ENCODE data around the gene NIPA2.

The NIPA2 gene

DNA sequence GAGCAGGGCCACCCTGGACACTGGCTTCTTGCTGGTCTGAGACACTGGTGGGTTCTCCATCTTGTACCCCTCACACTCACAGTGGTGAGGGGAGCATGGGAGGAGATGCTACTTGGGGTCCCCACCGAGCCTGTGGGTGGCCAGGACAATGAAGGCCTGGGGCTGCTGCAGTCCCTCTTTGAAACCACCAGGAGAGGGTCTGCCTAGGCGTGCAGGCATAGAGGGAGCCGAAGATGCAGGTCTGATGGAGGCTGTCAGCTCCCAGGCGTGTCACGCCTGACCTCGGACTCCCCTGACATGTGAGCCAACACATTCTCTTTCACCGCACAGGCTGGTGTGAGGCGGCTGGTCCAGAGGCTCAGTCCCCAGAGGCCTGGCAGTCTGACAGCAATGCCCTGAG is 39.1 kb downstream of the NIPA2 start:
- DNase-seq (ENCODE audit: low read depth), result no peak

- DNase-seq (ENCODE audit: low read depth), result no peak
Measured at GRCh38 chr15:22878103-22878502, 39.6 kb downstream of the NIPA2 start.

GRCh38 chr15:22880068-22880980 is 41.9 kb downstream of the NIPA2 start:
- no peak for DNase-seq (ENCODE audit: low read depth)

DNA sequence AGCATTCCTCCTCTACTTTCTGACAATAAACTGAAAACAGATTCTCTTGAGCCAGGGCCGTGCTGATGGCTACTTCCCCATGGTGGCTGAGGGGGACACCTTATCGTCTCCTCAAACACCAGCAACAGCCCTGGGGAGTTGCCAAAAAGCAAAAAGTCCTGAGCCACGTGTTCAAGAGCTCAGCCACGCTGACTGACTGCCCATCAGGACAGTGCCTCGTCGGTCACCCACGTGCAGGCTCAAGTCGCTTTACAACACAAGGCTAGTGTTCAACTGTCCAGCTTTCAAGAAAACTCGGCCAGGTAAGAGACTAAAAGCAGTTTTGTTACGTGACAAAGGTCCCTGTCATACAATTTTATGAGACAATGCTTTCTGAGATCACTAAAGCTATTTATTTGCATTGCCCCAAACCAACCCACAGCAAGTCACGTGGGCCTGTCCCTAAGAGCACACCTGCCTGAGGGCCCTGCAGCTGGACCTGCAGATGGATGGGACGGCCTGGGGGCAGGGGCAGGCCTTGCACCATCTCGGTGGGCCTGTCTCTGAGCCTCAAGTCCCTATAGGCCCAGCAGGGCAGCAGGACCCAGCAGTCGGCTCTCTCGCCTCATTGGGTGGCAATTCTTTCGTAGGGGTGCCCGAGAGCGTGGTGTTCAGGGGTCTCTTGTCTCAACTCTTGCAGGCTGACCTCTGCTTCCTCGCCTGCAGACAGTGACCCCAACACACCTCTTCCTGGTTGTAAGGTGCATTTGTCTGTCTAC is 42.7 kb downstream of the NIPA2 start:
- no peak for DNase-seq (ENCODE audit: low read depth)

DNA sequence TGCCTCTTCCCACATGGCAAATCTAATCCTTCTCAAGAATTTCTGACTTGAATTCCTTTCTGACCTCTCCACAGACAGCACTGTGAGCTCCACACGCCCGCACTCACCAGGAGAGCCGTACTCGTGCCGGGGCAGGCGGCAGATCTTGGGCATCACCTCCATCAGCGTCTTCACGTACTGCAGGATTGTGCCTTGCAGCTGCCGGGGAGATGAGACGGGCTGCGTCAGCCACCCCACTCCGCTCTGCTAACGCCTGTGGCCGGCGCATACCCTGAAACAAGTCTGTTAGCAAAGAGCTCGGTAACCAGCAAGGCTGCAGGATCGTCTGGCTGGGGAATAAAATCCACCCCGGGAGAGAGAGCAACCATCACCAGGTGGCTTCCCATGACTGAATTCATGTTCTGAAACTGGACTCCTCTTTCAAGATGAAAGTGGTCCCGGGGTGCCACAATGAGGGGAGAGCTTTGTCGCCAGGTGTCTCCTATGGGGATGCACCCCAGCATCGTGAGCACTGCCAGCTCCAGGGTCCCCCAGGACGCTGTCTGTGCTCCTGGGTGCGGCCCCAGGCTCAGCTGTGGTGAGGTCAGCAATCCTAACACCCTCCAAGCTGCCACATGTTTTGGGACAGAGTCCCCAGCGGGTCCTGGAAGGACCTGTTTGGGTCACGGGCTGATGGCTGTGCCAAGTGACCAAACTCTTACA is 43.4 kb downstream of the NIPA2 start:
- DNase-seq (ENCODE audit: low read depth), result no peak

DNA sequence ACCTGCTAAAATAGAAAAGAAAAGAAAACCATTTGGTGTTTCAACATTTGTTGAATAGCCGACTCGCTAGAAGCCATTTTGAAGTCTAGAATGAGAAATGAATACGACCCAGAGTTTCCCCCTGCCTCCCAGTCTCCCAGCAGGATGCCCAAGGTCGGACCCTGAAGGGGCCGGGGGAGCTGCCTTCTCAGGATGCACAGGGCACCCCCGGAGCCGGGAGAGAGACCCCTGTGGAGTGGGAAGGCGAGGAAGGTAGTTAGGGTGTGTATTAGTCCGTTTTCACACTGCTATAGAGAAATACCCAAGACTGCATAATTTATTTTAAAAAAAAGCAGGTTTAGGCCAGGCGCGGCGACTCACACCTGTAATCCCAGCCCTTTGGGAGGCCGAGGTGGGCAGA is 44.7 kb downstream of the NIPA2 start:
- DNase-seq (ENCODE audit: low read depth), result no peak

DNA sequence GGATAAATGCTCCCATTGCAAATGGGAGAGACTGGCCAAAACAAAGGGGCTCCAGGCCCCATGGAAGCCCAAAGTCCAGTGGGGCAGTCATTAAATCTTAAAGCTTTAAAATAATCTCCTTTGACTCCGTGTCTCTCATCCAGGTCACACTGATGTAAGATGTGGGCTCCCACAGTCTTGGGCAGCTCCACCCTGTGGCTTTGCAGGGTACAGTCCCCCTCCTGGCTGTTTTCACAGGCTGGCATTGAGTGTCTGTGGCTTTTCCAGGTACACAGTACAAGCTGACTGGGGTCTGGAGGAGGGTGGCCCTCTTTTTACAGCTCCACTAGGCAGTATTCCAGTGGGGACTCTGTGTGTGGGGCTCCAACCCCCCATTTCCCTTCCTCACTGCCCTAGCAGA is 45.9 kb downstream of the NIPA2 start:
- DNase-seq (ENCODE audit: low read depth), result no peak

- no peak for DNase-seq (ENCODE audit: low read depth)
Measured at GRCh38 chr15:22885120-22885519, 46.7 kb downstream of the NIPA2 start.

- DNase-seq (ENCODE audit: low read depth), result no peak
Measured at GRCh38 chr15:22887157-22887951, 48.9 kb downstream of the NIPA2 start.

GRCh38 chr15:22888120-22888859 is 49.8 kb downstream of the NIPA2 start:
- DNase-seq (ENCODE audit: low read depth), result no peak

DNA sequence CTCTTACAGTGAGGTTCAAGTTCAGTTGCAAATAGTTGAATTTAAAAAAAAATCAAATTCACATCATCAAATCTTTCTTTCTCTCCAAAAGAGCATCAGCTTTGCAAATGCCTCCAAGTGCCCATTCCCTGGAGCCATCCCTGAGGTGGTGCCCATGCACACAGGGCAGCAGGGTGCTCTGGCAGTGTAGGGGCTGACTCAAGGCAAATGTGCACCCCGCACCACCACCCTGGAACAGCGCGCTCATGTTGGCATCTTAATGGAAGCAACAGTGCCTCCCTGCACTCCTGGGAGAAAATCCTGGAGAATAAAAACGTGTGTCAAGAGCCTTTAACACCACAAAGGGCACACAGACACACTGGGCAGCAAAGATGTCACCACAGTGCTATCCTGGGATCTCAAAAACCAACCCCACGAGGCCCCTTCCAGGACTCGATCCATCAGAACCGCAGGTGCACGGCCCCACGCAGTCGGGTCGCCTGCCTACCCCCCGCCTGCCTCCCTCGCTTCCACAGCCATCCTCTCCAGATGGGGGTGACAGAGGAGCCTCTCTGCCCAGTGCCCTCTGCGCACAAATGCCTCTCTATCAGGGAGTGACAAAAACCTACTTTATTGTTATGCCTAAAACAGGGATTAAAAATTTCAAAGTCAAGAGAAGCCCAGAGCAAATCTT is 50.8 kb downstream of the NIPA2 start:
- no peak for DNase-seq (ENCODE audit: low read depth)

DNA sequence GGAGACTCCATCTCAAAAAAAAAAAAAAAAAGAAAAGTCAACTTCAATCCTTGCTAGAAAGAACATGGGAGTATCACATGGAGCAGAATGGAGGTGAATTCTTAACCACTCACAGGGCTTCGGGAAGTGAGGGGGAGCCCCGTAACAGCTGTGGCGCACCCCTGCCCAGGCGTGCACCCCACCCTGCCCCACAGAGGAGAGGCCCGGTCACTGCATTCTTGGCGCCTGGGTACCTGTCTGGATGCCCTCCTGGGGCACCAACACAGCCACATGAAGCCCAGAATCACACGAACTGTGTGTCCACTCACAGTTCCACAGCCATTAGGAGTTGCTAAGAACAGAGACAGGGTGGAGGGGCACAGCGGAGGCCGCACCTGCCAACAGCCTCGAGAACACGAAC is 51.8 kb downstream of the NIPA2 start:
- DNase-seq (ENCODE audit: low read depth), result no peak

GRCh38 chr15:22891426-22892210 is 53.2 kb downstream of the NIPA2 start:
- no peak for DNase-seq (ENCODE audit: low read depth)

- DNase-seq (ENCODE audit: low read depth), result no peak
Measured at GRCh38 chr15:22892333-22892732, 53.9 kb downstream of the NIPA2 start.

DNA sequence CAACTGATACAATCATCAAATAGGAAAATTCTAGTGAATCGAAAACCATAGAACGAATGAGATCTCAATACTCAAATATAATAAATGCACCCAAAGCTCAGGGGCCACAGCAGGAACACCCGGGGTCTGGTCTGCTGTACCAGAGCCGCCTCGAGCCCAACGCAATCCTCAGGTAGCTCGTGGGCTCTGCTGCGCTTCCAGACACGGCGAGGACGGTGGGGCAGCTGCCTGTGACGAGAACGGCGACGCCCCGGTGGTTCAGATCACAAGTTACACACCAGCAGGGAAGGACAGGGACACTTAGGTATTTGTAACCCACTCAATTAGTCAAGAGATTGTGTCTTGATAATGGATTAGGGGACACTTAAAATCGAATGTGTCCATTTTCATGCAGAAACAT is 54.6 kb downstream of the NIPA2 start:
- no peak for DNase-seq (ENCODE audit: low read depth)

DNA sequence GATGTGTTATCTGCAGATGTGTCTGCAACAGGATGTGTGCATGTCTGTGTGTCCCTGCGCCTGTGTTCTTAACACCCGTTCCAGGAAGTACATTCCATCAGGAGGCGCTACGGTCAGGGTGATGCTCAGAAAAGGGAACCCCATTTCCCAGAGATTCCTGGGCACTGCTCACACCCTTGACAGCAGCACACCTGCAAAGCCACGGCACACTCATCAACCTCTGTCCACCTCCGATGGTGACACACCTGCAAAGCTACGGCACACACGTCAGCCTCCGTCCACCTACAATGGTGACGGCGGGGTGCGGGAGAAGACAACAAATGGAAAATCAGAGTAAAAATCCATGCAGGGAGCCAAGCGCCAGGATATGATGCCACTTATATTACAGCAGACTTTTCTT is 55.4 kb downstream of the NIPA2 start:
- DNase-seq (ENCODE audit: low read depth), result no peak

DNA sequence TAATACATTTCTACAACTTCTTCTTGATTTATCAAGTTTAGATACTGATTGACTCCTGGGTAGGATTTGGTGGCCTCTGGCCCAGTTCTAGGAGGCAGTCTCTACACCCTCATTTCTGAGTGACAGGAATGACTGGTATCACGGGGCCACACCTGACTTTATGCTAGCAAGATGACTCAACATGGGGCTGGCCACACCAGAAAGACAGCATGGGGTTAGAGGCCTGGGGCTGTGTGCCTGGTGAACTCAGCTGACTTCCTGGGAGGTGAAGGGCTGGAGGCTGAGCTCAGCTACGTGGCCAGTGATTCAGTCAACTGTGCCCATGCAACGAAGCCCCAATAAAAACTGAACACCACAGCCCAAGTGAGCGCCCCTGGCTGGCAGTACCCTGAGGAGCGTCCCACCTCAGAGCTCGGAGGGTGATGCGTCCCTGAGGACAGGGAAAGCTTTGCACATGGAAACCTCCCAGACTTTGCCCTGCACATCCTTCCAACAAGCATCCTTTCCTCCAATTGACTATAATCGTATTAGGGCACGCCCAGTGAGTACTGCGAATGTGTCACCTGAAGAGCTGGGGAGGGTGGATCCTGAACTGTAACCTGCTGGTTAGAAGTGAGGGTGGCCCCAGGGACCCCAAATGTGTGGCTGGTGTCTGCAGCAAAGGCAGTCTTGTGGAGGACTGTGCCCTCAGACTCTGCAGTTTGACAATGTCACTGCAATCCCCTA is 57.2 kb downstream of the NIPA2 start:
- DNase-seq (ENCODE audit: low read depth), result no peak

DNA sequence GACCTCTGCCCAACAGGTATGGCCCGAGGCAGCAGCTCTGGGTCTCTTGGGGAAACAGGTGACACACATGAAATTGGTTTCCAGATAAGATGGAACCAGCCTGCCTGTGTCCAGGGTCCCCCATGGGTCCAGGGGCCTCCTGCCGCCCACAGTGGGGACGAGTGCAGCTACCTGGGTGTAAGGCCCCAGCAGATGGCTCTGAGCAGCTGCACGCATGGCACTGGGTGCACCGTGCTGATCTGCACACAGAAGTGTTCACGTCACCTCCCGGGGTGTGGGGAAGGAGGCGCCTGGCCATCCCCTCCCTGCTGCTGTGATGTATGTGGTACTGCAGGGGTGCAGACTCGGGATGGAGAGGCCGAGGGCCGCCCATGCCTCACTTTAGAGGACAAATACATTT is 63.6 kb downstream of the NIPA2 start:
- no peak for DNase-seq (ENCODE audit: low read depth)

GRCh38 chr15:22902578-22902977 is 64.1 kb downstream of the NIPA2 start:
- DNase-seq (ENCODE audit: low read depth), result no peak
